ENCODE measurements around the gene TBRG4. TPM values are rescaled to one million over a fixed set of nuclear protein-coding genes. Genes with fewer than 3 reads are reported as not detected.

TBRG4 gene
- total and polyA plus RNA-seq, 2 donors (not counting 3 experiments of a cell fraction or from before 2014, with no cell fraction given): 43.7 to 56.7 TPM

- H3K4me3 ChIP-seq (replicated peaks in 1 of 3; ENCODE audit: insufficient read depth in 1 of 3, low read depth in 1 of 3, low read length in 3 of 3): no peak overlapping the region
- dilution Hi-C loops (cut with MboI; ENCODE audit: extremely low pct_ligation_motif_present, low sequenced_read_pairs): no loop called here
- no peaks in the 10 kb centered on the region for H3K9me3 ChIP-seq (replicated peaks; ENCODE audit: control insufficient read depth, insufficient read depth, low read length)
- H4K20me1 ChIP-seq (replicated peaks; ENCODE audit: control insufficient read depth, extremely low read depth, insufficient read depth, low read length): no peaks in the 10 kb centered on the region
- H3K27me3 ChIP-seq (ENCODE audit: control insufficient read depth in 2 of 2, insufficient read depth in 2 of 2, low read length in 2 of 2): no peaks in the 10 kb centered on the region
- H3K79me2 ChIP-seq (ENCODE audit: control insufficient read depth, insufficient read depth, low read length): peaks cover 2% of the 10 kb centered on the region
- BruUV-seq (replicated peaks): no TSS peak
- TF ChIP-seq POLR2A (IDR thresholded peaks at IDR 0.05; ENCODE audit: low read depth, low read length) (no peak), GATA2 (IDR thresholded peaks at IDR 0.05; ENCODE audit: insufficient read depth, insufficient read length, low read depth, low read length) (no peak), MYC (IDR thresholded peaks at IDR 0.05; ENCODE audit: low read depth, low read length) (no peak), JUN (IDR thresholded peaks at IDR 0.05; ENCODE audit: borderline replicate concordance, insufficient read depth, insufficient read length, low read depth) (no peak), CTCF (IDR thresholded peaks at IDR 0.05; ENCODE audit: extremely low read depth in 1 of 2, insufficient read depth in 1 of 2, low read depth in 1 of 2, low read length in 2 of 2) (no peak), EZH2 (IDR thresholded peaks at IDR 0.05; ENCODE audit: borderline replicate concordance, low read depth, low read length, severe bottlenecking) (no peak), MAX (IDR thresholded peaks at IDR 0.05; ENCODE audit: insufficient read depth, insufficient read length) (no peak), FOS (IDR thresholded peaks at IDR 0.05; ENCODE audit: borderline replicate concordance, insufficient read depth, low read length) (no peak), POLR2AphosphoS5 (IDR thresholded peaks at IDR 0.05; ENCODE audit: insufficient read depth, low read depth, low read length) (no peak)
- H3K4me1 ChIP-seq (ENCODE audit: control insufficient read depth, extremely low read depth, insufficient read depth, low read length): no peaks in the 10 kb centered on the region
- ChIA-PET CTCF (no interaction called here), POLR2A (no interaction called here)
- no peak for FAIRE-seq
- H3K27ac ChIP-seq (ENCODE audit: insufficient read depth, low read depth, low read length): no peak overlapping the region
- no peaks in the 10 kb centered on the region for H3K9me1 ChIP-seq (replicated peaks; ENCODE audit: control insufficient read depth, extremely low read depth, insufficient read depth, low read length)
- no peak overlapping the region for H2AFZ ChIP-seq (ENCODE audit: low read depth, low read length)
- peaks cover 4 to 22% of the 10 kb centered on the region in 2 experiments for H3K36me3 ChIP-seq (ENCODE audit: control insufficient read depth in 2 of 2, extremely low read depth in 1 of 2, insufficient read depth in 2 of 2, low read length in 2 of 2)
- DNase-seq (ENCODE audit: low read depth, low spot score): no peak
- no peak overlapping the region for H3K9ac ChIP-seq (replicated peaks; ENCODE audit: extremely low read depth, insufficient read depth, low read length)
- intact Hi-C loops (cut with micrococcal nuclease): no loop called here
- H3K4me2 ChIP-seq (ENCODE audit: insufficient read depth, low read length): no peak overlapping the region
These were observed 43.9 kb downstream of the TBRG4 start for GRCh38 chr7:45067582-45067981.
